Measurements from ENCODE around the gene PSAP.

GRCh38 chr10:71848325-71849275 is 2.5 kb downstream of the PSAP start:
- TF ChIP-seq CTCF (IDR thresholded peaks at IDR 0.05) (no peak), POLR2A (IDR thresholded peaks at IDR 0.05) (no peak), EP300 (IDR thresholded peaks at IDR 0.05) (no peak)

All from tibial nerve (tissue), 4 donors.